WTC11 (cell line): ENCODE data around the gene LMF1.

Experiments used
- CTCF ChIP-seq: fragments of 200-600 bp; IDR thresholded peaks from 2 replicates; pipeline ENCODE4 v1.8.0; 2022; ENCODE audit warnings: antibody characterized with exemption
- MAX ChIP-seq: sonication (generic); formaldehyde crosslinking; IDR thresholded peaks from 2 replicates; pipeline ENCODE4 v1.8.0; 2022; ENCODE audit warnings: mild to moderate bottlenecking, missing genetic modification reagents
- NFYB ChIP-seq: sonication (generic); formaldehyde crosslinking; conservative IDR thresholded peaks from 2 replicates; pipeline ENCODE4 v1.8.0; 2022; ENCODE audit warnings: low read depth, missing genetic modification reagents
- NR2C2 ChIP-seq: sonication (generic); formaldehyde crosslinking; IDR thresholded peaks from 2 replicates; pipeline ENCODE4 v1.8.0; 2022; ENCODE audit warnings: mild to moderate bottlenecking, missing genetic modification reagents
- TCF7 ChIP-seq: sonication (generic); formaldehyde crosslinking; IDR thresholded peaks from 2 replicates; pipeline ENCODE4 v1.8.0; 2022; ENCODE audit warnings: mild to moderate bottlenecking, low read depth, missing genetic modification reagents, moderate library complexity
- ZMAT4 ChIP-seq: fragments of 250-450 bp; sonication (Bioruptor Pico); IDR thresholded peaks from 2 replicates; pipeline ENCODE4 v1.9.0; 2021; ENCODE audit warnings: mild to moderate bottlenecking

- TF ChIP-seq NR2C2 (CRISPR knock-in tag) (no peak), ZMAT4 (no peak), MAX (CRISPR knock-in tag) (no peak), NFYB (CRISPR knock-in tag) (no peak), TCF7 (CRISPR knock-in tag) (no peak), CTCF (no peak)
These were observed 41.4 kb upstream of the LMF1 start for GRCh38 chr16:1012135-1012534.
